Muscle of arm (tissue), 12 donors: Measurements from ENCODE around the gene MAPK13. TPM values are rescaled to one million over a fixed set of nuclear protein-coding genes. Genes with fewer than 3 reads are reported as not detected.
"Not testable (repeated sequence)": the region's sequence is repeated elsewhere in the genome, so short reads cannot be mapped to it uniquely, and the experiment has no call there.

Experiments used
- DNase-seq: peaks from one replicate; pipeline ENCODE4 v3.0.0-alpha.2; 2013
- polyA plus RNA-seq, 12 donors: library from polyadenylated mRNA; unstranded; fragments of 120-200 nt; gene quantifications; one replicate each; pipeline ENCODE4 v1.2.1, GENCODE V29; 2013; ENCODE audit not compliant: insufficient read length in 12 of 12

MAPK13 gene
- polyA plus RNA-seq, 12 donors: 4.0 to 31.3 (median 6.7) TPM; not detected in 1

DNA sequence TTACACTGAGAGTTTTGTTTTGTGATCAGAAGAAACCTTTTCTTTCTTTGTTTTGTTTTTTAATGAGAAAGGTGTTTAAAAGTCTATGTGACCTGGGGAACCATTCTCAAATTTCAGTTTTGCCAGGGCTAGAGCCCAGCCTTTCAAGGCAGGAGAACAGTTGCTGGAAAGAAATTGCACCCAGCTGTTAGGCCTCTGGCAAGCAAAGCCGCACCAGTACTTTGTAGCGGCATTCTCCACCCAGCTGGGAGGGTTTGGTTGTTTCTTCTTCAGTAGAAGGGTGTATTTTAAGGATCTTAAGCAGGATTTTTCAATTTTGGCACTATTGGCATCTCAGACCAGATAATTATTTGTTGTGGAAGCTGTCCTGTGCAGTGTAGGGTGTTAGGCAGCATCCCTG is 16.6 kb upstream of the MAPK13 start:
- DNase-seq: no peak

GRCh38 chr6:36114798-36115408 is 15.4 kb upstream of the MAPK13 start:
- DNase-seq: no peak

DNA sequence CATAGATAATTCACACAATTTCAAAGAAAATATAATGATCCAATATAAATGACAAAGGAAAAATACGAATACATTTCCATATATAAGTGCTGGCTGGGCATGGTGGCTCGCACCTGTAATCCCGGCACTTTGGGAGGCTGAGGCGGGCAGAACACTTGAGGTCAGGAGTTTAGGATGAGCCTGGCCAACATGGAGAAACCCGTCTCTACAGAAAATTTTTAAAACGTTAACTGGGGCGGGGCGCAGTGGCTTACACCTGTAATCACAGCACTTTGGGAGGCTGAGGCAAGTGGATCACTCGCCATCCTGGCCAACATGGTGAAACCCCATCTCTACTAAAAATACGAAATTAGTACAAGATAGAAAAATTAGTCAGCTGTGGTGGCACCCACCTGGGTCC is 14.9 kb upstream of the MAPK13 start:
- no peak for DNase-seq

DNA sequence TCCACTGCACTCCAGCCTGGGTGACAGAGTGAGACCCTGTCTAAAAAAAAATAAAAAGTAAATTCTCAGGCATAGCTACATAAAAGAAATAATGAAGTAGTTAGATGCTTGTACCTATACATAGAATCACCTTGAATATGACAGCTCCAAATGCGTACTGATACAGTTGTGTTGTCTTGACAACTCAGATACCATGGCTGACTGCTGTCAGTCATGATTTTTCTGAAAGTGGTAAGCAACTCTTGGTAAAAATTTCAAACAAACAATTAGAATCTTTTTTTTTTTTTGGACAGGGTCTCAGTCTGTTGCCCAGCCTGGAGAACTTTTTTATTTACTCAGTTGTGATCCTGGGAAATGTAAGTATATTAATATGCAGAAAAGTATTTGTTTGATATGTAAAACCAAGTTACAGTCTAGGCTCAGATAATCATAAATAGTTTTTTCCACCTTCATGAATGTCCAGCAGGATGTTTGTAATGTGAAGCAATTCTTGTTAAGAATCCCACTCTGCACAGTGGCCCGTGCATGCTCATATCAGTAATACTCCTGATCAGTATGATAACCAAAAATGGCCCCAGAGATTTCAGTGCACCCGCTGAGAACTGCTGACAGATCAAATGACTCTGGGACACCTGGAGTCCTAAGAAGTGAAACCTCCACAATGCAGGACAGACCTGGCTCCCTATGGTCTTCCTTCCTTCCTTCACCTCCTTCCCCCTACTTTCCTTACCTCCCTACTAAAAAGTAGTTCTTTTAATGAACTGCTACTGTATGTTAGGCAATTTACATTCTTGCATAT is 14.0 kb upstream of the MAPK13 start:
- no peak for DNase-seq

- no peak for DNase-seq
Observed at GRCh38 chr6:36116943-36117342, 13.4 kb upstream of the MAPK13 start.

GRCh38 chr6:36117658-36118549 is 12.4 kb upstream of the MAPK13 start:
- no peak for DNase-seq

DNA sequence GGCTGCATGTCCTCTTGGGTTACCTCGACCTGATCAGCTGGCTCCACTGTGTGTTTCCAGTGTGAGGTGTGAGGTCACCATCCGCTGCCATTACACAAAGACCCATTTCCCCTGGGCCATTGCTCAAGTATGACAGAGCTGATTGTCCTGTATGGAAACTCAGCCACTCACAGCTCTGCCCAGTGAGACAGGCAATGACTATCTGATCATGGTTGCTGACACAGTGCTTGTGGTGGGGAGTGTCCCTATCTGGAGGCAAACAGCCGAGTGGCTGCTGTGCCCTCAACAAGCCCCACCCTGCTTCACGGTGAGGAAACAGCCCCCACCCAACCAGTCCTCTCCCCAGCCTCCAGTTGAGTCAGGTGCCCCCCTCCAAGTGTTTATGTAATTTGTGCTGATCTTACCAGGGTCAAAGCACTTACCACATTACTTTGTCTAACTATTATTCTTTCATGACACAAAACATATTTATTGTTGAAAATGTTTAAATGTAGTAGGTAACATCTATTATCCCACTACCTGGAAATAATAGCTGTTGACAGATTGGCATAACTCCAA is 11.7 kb upstream of the MAPK13 start:
- DNase-seq: no peak

GRCh38 chr6:36119209-36119608 is 11.1 kb upstream of the MAPK13 start:
- DNase-seq: no peak

DNA sequence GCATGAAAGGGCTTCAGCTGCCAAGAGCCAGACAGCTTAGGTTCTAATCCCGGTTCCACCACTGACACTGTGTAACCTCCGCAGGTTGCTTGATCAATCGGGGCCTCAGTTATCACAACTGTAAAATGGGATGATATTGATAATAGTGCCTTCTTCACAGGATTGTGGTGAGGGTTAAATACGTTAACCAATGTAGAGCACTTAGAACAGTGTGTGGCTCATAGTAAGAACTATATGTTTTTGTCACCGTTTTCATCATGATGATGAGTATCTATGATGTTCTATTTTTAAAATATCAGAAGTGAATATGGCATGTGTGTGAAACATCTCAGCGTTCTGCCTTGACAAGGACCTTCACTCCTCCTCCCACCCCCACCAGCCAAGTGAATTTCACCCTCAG is 10.3 kb upstream of the MAPK13 start:
- no peak for DNase-seq

DNA sequence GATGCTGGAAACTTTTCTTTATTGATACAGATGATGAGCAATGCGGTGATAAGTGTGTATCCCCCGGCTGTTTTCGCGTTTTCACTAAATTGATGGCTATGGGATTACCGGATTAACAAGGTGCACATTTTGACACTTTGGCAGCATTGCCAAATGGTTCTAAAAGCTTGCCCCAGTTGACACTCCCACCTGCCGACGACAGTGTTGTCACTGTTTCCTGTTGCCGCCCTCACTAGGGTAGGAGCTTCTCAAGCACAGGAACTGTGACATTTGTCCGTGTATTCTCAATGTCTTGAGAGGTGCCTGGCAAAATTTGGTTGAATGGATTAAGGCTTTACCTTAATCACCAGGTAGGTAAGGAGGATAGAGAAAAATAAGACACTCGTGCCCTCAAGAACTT is 9.8 kb upstream of the MAPK13 start:
- DNase-seq: no peak

- no peak for DNase-seq
Observed at GRCh38 chr6:36120979-36121786, 9.1 kb upstream of the MAPK13 start.

- no peak for DNase-seq
Observed at GRCh38 chr6:36121787-36122494, 8.4 kb upstream of the MAPK13 start.

DNA sequence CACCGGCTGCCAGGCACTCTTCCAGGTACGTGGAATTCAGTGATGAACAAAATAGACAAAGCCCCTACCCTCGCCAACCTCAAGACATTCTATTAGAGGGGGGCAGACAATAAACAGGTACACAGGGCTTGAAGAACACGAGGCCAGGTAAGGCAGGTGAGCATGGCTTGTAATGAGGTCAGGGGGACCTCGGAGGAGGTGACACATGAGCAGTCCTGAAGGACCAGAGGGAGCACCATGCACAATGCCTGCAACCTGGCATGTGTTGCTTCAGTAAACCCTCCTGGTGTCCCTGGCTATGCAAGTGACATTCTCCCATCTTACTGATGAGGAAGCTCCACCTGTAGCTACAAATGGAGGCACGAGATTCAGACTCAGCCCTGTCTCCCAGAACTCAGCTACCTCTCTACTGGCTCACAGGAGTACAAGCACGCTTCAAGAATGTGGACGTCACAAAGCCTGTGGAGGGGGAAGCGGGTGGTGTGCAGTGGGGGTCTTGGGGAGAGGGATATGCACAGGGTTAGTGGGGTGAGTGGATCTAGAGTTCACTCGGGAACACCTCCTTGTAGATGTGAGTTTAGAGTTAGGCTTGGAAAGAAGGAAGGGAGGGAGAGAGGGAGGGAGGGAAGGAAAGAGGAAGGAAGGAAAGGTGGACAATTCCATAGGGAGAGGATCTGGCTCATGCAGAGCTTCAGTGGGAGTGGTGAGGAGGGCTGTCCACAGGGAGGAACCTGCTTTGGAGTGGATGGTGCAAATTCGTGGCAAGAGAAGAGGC is 7.6 kb upstream of the MAPK13 start:
- DNase-seq: no peak

DNA sequence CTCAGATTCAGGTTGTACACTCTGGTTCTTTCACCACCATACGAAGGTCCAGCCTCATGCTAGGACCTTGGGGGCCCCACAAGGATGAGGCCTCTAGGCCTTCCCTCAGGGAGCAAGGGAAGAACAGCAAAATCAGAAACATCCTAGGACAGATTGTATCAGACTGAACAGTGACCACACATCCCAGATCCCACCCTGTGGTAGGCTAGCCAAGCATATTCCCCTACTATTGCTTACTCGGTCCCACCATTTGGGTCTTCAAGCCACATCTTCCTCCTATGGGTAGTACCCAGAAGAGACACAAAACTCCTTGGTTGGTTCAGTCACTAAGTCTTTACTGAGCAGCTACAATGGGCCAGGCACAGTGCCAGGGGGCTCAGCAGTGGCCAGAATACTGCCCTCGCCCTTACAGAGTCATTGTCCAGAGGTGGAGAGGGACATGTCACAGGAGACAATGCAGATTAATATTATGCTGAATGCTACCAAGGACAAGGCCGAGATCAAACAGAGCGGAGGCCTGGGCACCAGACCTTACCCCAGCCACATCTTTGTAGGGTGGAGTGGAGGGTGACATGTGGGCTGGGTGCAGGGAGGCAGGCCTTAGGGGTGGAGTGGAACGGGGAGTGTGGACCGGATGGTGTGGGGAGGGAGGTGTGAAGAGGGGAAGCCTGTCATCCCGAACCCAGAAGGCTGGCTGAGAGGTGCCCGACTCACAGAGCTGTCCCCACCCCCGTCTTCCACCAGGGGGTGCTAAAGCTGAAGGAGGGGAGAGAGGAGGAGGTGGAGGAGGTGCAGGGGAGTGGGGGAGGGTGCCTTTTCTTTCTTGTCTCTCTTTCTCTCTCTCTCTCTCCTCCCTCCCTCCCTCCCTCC is 6.8 kb upstream of the MAPK13 start:
- peak; percentile 73 for DNase-seq

DNA sequence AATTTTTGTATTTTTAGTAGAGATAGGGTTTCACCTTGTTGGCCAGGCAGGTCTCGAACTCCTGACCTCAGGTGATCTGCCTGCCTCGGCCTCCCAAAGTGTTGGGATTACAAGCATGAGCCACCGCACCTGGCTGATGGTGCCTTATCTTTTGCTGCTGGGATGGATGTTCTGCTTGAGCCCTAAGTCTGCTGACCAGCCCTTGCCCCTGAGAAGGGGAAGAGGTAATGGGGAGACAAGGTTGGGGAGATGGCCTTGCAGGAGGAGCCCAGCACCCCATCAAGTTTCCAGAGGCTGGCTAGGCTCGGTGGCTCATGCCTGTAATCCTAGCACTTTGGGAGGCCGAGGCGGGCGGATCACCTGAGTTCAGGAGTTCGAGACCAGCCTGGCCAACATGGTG is 6.0 kb upstream of the MAPK13 start:
- not testable (repeated sequence) for DNase-seq

DNA sequence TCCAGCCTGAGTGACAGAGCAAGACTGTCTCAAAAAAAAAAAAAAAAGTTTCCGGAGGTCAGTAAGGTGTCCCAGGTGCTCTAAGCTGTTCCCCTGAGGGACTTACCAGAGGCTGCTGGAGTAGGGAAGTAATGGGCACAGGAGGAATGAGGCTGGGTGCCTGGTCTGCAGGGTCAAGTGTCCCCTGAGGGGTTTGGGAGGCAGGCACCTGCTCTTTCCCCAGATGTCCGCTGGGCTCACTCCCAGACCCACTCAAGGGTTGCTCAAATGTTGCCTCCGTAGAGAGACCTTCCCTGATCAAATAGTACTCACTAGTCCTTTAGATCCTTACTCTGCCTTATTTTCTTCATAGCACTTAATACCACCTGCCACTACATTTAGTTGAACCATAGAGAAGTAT is 5.4 kb upstream of the MAPK13 start:
- DNase-seq: no peak

- no peak for DNase-seq
Observed at GRCh38 chr6:36125575-36125974, 4.7 kb upstream of the MAPK13 start.

- no peak for DNase-seq
Observed at GRCh38 chr6:36126121-36126520, 4.2 kb upstream of the MAPK13 start.
